Activated T-cell treated with anti-CD3 and anti-CD28 coated beads for 4 hours (primary cell): ENCODE data around the gene ZFYVE27.
A peak's percentile ranks its signal among the peaks of the same experiment; 100 is the strongest.
"Not testable (repeated sequence)": the region's sequence is repeated elsewhere in the genome, so short reads cannot be mapped to it uniquely, and the experiment has no call there.

Source experiments
- DNase-seq: peaks from one replicate; pipeline ENCODE4 v3.0.0-alpha.2; 2020

The ZFYVE27 gene

GRCh38 chr10:97736902-97737769 is at the start of gene ZFYVE27:
ZFYVE27 (plus strand) TSS chr10:97737128; CDS start chr10:97738478, 1,350 bp downstream.
- peak; percentile 93 for DNase-seq

- no peak for DNase-seq
Measured at GRCh38 chr10:97687785-97688781, 48.8 kb upstream of the ZFYVE27 start.

- DNase-seq = no peak
Measured at GRCh38 chr10:97689559-97690020, 47.3 kb upstream of the ZFYVE27 start.

- no peak for DNase-seq
Measured at GRCh38 chr10:97690133-97690532, 46.8 kb upstream of the ZFYVE27 start.

GRCh38 chr10:97698072-97698655 is 38.8 kb upstream of the ZFYVE27 start:
- DNase-seq = not testable (repeated sequence)

- peak; percentile 32 for DNase-seq
Measured at GRCh38 chr10:97701438-97702069, 35.4 kb upstream of the ZFYVE27 start.

GRCh38 chr10:97703398-97704067 is 33.4 kb upstream of the ZFYVE27 start:
- DNase-seq = no peak

GRCh38 chr10:97704341-97704740 is 32.6 kb upstream of the ZFYVE27 start:
- no peak for DNase-seq

GRCh38 chr10:97705006-97705670 is 31.8 kb upstream of the ZFYVE27 start:
- no peak for DNase-seq

- DNase-seq = no peak
Measured at GRCh38 chr10:97707134-97707861, 29.6 kb upstream of the ZFYVE27 start.

GRCh38 chr10:97708167-97708566 is 28.8 kb upstream of the ZFYVE27 start:
- no peak for DNase-seq

GRCh38 chr10:97708976-97709946 is 27.7 kb upstream of the ZFYVE27 start:
- no peak for DNase-seq

GRCh38 chr10:97711640-97712572 is 25.0 kb upstream of the ZFYVE27 start:
- no peak for DNase-seq

- no peak for DNase-seq
Measured at GRCh38 chr10:97713339-97713825, 23.5 kb upstream of the ZFYVE27 start, which contains the start of gene MARVELD1. MARVELD1 (plus strand) TSS chr10:97713730; CDS start chr10:97713877, 147 bp downstream.

- DNase-seq = no peak
Measured at GRCh38 chr10:97713826-97714400, 23.0 kb upstream of the ZFYVE27 start.

GRCh38 chr10:97714401-97715258 is 22.3 kb upstream of the ZFYVE27 start:
- DNase-seq = peak; percentile 19
